Measurements from ENCODE around the gene HLX.

DNA sequence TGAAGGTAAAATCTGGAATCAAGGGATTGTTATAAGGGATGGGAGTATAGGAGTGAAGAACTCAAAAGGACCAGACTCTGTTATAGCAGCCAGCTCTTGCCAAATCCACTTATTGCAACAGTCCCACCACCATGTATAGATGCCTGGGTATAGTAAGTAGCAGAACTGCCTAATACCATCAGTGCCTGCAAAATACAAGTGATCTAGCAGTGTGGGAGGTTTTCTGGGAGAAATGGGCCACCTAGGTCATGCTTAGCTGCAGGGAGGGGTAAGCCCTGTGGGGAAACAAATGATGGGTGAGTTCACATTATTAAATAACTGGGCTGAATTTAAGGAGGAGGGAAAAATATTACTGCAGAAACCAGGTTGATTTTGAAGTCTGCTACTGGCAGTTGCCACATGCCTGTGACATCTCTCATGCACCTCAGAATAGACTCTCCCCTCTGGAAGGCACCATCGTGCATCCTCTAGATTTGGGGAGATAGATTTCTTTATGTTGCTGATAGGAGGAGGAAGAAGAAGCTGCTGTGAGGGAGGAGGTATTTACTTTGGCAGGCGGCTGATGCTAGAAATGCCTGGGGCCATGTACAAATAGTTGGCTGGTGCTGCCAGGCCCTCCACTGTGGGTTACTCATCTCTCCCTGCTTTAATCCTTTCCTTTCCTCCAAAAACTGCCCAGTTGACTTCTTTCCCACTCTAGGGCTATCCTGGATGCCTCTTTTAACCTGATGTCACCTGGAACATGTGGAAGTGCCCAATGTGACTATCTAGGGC lies 27.5 kb downstream of the HLX start:
- TF ChIP-seq CTCF (IDR thresholded peaks at IDR 0.05) (no peak), POLR2A (IDR thresholded peaks at IDR 0.05) (no peak), POLR2AphosphoS5 (IDR thresholded peaks at IDR 0.05) (no peak)
